GM20000 (cell line): ENCODE results near the gene LRMDA.

Source experiments
- DNase-seq: peaks from one replicate; pipeline ENCODE4 v3.0.0; 2012; ENCODE audit warnings: low spot score
- CTCF ChIP-seq: IDR thresholded peaks from 2 replicates; pipeline ENCODE4 v1.5.1; 2012; ENCODE audit warnings: mild to moderate bottlenecking, control low read depth; ENCODE audit errors: extremely low read depth, missing control alignments

The LRMDA gene

DNA sequence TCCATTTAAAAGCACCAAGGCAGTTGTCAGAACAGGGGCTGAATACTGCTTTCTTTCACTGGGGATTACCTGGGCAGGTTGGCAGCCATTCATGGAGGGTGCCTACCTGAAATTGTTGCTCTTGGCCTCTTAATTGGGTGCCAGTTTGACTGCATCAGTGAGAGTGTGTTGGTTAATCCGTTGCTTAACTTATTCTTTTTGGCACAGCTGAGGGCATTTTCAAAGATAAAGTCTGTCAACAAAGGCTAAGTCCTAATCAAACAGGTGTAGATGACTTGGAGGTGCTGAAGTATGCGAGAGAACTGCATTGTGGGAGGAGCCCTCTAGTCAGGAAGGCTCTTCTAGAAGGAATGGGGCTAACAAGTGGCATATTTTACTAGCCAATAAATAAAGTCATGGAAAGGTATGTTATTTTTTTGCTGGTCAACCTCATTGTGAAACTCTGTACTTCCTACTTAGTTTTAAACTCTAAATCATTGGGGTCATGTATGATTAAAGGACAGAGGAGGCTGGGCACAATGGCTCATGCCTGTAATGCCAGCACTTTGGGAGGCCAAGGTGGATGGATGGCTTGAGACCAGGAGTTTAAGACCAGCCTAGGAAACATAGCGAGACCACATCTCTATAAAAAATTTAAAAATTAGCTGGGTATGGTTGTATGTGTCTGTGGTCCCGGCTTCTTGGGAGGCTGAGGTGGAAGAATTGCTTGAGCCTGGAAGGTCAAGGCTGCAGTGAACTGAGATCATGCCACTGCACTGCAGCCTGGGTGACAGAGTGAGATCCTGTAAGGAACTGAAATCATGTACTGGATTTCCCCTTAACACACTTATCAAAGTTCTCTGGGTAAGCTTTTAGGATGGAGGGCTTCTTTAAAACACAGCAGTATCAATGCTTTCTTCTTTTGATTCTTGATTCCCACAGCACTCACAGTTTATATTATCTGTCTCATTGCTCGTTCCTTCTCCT lies 134.1 kb downstream of the LRMDA start:
- no peak for DNase-seq
- no peak for TF ChIP-seq CTCF

DNA sequence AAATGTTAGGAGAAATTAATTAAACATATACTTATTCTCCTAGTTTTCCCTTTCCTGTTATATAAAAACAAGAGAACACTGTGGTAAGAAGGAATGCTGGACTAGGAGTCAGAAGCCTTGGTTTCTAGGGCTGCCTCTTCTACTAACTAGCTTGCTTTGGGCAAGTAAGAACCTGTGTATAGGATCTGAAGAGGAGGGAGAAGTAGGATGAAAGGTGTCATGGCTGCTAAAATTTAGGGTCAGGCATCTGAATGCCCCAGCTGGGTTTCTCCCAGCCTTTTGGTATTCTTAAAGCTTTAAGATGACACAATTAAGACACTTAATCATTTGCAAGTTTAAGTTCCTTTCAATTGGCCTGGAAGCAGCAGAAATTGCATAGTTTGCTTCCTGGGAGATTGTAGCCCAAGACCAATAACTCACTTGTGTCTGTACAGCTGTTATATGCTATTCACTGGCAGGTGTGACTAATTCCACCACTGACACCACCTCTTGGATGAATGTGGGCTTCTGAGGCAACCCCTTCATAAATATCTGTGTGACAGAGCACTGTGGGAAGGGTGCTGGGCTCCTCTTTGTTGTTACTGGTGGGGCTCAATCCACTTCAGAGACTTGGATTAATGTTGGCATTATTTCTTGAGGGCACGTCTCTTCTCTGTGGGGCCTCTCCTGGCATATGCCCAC lies 137.2 kb downstream of the LRMDA start:
- DNase-seq: no peak
- no peak for TF ChIP-seq CTCF

DNA sequence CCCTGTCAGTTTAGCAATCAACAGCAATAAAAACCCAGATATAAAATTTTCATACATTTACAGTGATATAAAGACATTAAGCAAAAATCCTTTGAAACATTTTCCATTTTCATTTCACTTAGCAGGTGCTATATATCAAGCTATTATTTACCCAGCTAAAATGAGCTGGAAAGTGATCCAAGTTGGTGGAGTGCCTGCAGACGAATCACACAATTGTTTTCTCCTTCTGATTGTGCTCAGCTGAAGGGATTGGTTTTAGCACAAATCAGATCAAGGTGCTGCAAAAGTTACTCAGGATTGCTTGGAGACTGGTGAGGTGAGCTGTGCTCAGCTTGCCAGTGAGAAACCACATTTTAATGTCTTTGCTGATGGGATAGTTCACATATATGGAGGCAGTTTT lies 138.1 kb downstream of the LRMDA start:
- no peak for DNase-seq
- TF ChIP-seq CTCF: no peak

DNA sequence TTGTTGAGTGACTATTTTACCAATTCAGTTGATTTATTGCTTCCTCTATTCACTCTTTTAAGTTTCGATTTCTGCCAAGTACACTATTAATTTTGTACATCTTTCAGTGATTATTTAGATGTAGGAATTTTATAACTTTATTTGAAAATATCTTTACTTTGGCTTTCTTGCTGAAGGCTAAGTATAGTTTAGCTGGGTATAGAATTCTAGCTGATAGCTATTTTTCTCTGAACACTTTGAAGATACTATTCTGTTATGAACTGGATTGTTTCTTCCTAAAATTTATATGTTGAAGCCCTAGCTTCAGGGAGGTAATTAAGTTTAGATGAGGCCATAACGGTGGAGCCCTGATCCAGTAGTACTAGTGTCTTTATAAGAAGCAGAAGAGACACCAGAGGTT lies 141.1 kb downstream of the LRMDA start:
- no peak for DNase-seq
- no peak for TF ChIP-seq CTCF

DNA sequence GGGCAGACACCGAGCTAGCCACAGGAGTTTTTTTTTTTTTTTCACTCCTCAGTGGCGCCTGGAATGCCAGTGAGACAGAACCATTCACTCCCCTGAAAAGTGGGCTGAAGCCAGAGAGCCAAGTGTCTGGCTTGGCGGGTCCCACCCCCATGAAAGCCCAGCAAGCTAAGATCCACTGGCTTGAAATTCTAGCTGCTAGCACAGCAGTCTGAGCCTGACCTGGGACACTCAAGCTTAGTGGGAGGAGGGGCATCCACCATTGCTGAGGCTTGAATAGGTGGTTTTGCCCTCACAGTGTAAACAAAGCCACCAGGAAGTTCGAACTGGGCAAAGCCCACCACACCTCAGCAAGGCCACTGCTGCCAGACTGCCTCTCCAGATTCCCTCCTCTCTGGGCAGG lies 144.5 kb downstream of the LRMDA start:
- no peak for TF ChIP-seq CTCF
- DNase-seq: no peak

DNA sequence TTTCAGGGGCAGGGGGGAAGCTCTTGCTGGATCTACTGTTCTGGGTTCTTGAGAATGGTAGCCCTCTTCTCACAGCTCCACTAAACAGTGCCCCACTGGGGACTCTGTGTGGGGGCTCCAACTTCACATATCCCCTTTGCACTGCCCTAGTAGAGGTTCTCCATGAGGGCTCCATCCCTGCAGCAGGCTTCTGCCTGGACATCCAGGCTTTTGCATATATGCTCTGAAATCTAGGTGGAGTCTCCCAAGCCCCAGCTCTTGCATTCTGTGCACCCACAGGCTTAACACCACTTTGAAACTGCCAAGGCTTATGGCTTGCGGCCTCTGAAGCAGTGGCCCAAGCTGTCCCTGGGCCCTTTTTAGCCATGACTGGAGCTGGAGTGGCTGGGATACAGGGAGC lies 150.7 kb downstream of the LRMDA start:
- DNase-seq: no peak
- no peak for TF ChIP-seq CTCF

DNA sequence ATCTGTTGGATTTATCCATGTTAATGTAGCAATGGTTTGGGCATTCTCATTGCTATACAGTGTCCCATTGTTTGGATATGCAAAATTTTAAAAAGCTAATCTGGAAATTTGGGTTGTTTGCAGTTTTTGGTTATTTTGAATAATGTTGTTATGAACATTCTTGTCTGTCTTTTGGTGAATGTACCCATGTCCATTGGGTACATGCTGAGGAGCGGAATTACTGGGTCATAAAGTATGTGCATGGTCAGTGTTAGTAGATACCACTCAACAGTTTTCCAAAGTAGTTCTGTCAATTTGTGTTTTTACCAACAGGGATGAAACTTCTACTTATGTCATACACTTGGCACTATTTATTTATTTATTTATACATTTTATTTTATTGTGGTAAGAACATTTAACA lies 153.9 kb downstream of the LRMDA start:
- no peak for DNase-seq
- no peak for TF ChIP-seq CTCF
